ENCODE measurements around the gene CNNM4.

The CNNM4 gene

DNA sequence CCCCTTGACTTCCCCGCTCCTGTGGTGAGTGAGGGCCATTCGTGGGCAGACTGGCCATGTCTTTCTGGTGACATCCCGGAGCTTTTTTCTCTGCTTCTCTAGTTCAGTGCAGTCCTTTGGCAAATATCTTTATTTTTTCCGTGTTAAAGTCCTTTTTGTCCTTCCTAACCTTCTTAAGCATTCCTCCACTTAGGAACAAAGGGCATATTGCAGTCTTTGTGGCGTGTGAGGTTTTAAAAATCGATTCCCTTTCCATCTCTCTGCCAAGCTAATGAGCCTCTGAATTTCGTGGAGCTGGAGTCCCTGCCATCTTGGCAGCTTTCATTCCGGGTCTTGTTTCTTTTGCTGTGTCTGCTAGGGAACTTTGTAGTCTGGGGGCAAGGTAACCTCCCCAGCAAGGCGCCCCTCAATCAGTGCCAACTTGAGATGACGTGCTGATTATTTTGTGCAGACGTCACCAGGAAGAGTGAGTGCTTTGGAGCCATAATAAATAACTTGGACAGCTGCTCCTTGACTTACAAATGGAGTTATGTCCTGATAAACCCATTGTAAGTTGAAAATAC, 60.5 kb downstream of the CNNM4 start:
- Histone ChIP-seq H3K4me1 (ENCODE audit: insufficient read depth, low read length) (peaks cover 42% of the 10 kb centered on the region), H4K20me1 (ENCODE audit: insufficient read depth, low read length) (peaks cover 77% of the 10 kb centered on the region), H3K36me3 (ENCODE audit: insufficient read depth, low read length) (peaks cover 74% of the 10 kb centered on the region), H3K9ac (ENCODE audit: low read depth, low read length) (no peak overlapping the region), H3K4me2 (ENCODE audit: insufficient read depth, low read length) (peak overlapping the region; percentile 100; the same call in 1 of the 2 replicates), H3K4me3 (ENCODE audit: low read depth in 1 of 2, low read length in 2 of 2) (no peak overlapping the region), H2AFZ (ENCODE audit: low read depth, low read length) (no peak overlapping the region), H3K27me3 (ENCODE audit: insufficient read depth, low read length, poor library complexity) (no peaks in the 10 kb centered on the region), H3K79me2 (ENCODE audit: insufficient read depth, low read length) (peaks cover 85% of the 10 kb centered on the region), H3K9me3 (ENCODE audit: insufficient read depth, low read length, severe bottlenecking) (no peaks in the 10 kb centered on the region), H3K27ac (ENCODE audit: low read length) (no peak overlapping the region)
- DNase-seq (no peak), ATAC-seq (ENCODE audit: insufficient read depth, low read depth) (no peak)
- no peak for TF ChIP-seq EZH2 (IDR thresholded peaks at IDR 0.05; ENCODE audit: borderline replicate concordance, low read depth, low read length, severe bottlenecking)
- TF ChIP-seq, protein P1, sequence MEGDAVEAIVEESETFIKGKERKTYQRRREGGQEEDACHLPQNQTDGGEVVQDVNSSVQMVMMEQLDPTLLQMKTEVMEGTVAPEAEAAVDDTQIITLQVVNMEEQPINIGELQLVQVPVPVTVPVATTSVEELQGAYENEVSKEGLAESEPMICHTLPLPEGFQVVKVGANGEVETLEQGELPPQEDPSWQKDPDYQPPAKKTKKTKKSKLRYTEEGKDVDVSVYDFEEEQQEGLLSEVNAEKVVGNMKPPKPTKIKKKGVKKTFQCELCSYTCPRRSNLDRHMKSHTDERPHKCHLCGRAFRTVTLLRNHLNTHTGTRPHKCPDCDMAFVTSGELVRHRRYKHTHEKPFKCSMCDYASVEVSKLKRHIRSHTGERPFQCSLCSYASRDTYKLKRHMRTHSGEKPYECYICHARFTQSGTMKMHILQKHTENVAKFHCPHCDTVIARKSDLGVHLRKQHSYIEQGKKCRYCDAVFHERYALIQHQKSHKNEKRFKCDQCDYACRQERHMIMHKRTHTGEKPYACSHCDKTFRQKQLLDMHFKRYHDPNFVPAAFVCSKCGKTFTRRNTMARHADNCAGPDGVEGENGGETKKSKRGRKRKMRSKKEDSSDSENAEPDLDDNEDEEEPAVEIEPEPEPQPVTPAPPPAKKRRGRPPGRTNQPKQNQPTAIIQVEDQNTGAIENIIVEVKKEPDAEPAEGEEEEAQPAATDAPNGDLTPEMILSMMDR (IDR thresholded peaks at IDR 0.05; ENCODE audit: borderline replicate concordance, extremely low read depth, low read length, poor library complexity, severe bottlenecking) = no peak

DNA sequence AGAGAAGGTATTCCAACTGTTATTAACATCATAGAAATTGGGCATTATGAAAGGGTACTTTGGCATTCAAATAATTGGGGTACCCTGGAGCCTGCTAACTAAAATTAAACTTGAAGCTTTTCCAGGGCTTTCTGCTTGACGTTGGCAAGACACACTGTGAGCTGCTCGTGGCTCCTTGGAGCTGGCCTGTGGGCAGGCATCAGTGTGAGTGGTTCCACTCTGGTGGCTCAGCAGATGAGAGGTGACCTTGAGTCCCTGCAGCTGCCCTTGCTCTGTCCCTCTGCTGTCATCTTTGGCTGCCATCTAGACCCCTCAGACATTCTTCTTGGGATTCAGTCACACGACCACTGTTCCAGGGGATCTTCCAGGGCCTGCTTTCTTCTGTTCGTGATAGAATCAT, 62.1 kb downstream of the CNNM4 start:
- no peak overlapping the region for H3K9ac ChIP-seq (ENCODE audit: low read depth, low read length)
- H4K20me1 ChIP-seq (ENCODE audit: insufficient read depth, low read length) = peaks cover 78% of the 10 kb centered on the region
- no peak overlapping the region for H3K4me2 ChIP-seq (ENCODE audit: insufficient read depth, low read length)
- no peaks in the 10 kb centered on the region for H3K27me3 ChIP-seq (ENCODE audit: insufficient read depth, low read length, poor library complexity)
- TF ChIP-seq, protein P1 (IDR thresholded peaks at IDR 0.05; ENCODE audit: borderline replicate concordance, extremely low read depth, low read length, poor library complexity, severe bottlenecking) = no peak
- TF ChIP-seq EZH2 (IDR thresholded peaks at IDR 0.05; ENCODE audit: borderline replicate concordance, low read depth, low read length, severe bottlenecking) = no peak
- no peak overlapping the region for H2AFZ ChIP-seq (ENCODE audit: low read depth, low read length)
- H3K4me3 ChIP-seq (ENCODE audit: low read depth in 1 of 2, low read length in 2 of 2) = no peak overlapping the region
- no peaks in the 10 kb centered on the region for H3K9me3 ChIP-seq (ENCODE audit: insufficient read depth, low read length, severe bottlenecking)
- ATAC-seq (ENCODE audit: insufficient read depth, low read depth) = no peak
- no peak overlapping the region for H3K27ac ChIP-seq (ENCODE audit: low read length)
- no peak for DNase-seq
- H3K36me3 ChIP-seq (ENCODE audit: insufficient read depth, low read length) = peaks cover 82% of the 10 kb centered on the region
- peaks cover 73% of the 10 kb centered on the region for H3K79me2 ChIP-seq (ENCODE audit: insufficient read depth, low read length)
- H3K4me1 ChIP-seq (ENCODE audit: insufficient read depth, low read length) = peaks cover 33% of the 10 kb centered on the region

DNA sequence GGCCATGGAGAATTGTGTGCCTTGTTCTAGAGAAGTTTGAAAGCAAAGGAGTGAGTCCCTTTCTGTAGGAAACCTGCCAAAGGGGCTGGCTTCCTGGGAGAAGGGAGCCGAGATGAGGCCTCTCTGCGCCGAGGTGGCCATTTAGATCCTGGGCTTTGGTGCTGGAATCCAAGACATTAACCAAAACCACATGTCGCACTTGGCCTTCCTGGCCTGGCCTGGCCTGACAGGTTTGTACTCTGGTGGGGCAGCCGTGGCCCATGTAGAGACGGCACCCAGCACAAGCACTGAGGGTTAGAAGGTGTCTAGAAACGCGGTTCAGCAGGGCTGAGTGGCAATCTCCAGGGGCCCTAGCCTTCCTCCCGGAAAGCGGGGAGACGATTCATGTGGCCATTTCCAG, 62.5 kb downstream of the CNNM4 start:
- Histone ChIP-seq H3K9ac (ENCODE audit: low read depth, low read length) (no peak overlapping the region), H3K4me3 (ENCODE audit: low read depth in 1 of 2, low read length in 2 of 2) (no peak overlapping the region), H3K79me2 (ENCODE audit: insufficient read depth, low read length) (peaks cover 69% of the 10 kb centered on the region), H3K27ac (ENCODE audit: low read length) (no peak overlapping the region), H4K20me1 (ENCODE audit: insufficient read depth, low read length) (peaks cover 77% of the 10 kb centered on the region), H3K9me3 (ENCODE audit: insufficient read depth, low read length, severe bottlenecking) (no peaks in the 10 kb centered on the region), H2AFZ (ENCODE audit: low read depth, low read length) (no peak overlapping the region), H3K27me3 (ENCODE audit: insufficient read depth, low read length, poor library complexity) (no peaks in the 10 kb centered on the region), H3K36me3 (ENCODE audit: insufficient read depth, low read length) (peaks cover 86% of the 10 kb centered on the region), H3K4me1 (ENCODE audit: insufficient read depth, low read length) (peaks cover 29% of the 10 kb centered on the region), H3K4me2 (ENCODE audit: insufficient read depth, low read length) (no peak overlapping the region)
- DNase-seq = no peak
- TF ChIP-seq, protein P1 (IDR thresholded peaks at IDR 0.05; ENCODE audit: borderline replicate concordance, extremely low read depth, low read length, poor library complexity, severe bottlenecking) = no peak
- TF ChIP-seq EZH2 (IDR thresholded peaks at IDR 0.05; ENCODE audit: borderline replicate concordance, low read depth, low read length, severe bottlenecking) = no peak
- no peak for ATAC-seq (ENCODE audit: insufficient read depth, low read depth)

Measured in DND-41 (cell line).